Ovary (tissue), 9 donors: Measurements from ENCODE around the gene APOE. TPM values are rescaled to one million over a fixed set of nuclear protein-coding genes. Genes with fewer than 3 reads are reported as not detected.

Experiments used
- DNase-seq, 5 donors: peaks; one replicate each; pipeline ENCODE4 v3.0.0-alpha.2; 2019 to 2020
- H3K27ac ChIP-seq, 2 donors: fragments of 200-600 bp; one replicate each; pipeline versions ENCODE4 v1.5.1 to v1.8.0; 2019 to 2022
- H3K27me3 ChIP-seq: fragments of 200-600 bp; one replicate; pipeline ENCODE4 v1.8.0; 2022
- H3K36me3 ChIP-seq: fragments of 200-600 bp; sonication (generic); one replicate; pipeline ENCODE4 v1.5.1; 2019
- H3K4me1 ChIP-seq: one replicate; pipeline ENCODE4 v1.8.1; 2013; ENCODE audit warnings: mild to moderate bottlenecking, moderate library complexity; ENCODE audit not compliant: insufficient read depth
- H3K4me3 ChIP-seq: fragments of 200-600 bp; sonication (generic); one replicate; pipeline ENCODE4 v1.5.1; 2017
- H3K9me3 ChIP-seq, 2 donors: fragments of 200-600 bp in 1 of 2; sonication (generic) in 1 of 2; one replicate each; pipeline versions ENCODE4 v1.5.1 to v1.8.1; 2013 to 2019; ENCODE audit warnings: mild to moderate bottlenecking in 1 of 2, moderate library complexity in 1 of 2
- EP300 ChIP-seq: sonication (generic); formaldehyde crosslinking; IDR thresholded peaks from one replicate; pipeline ENCODE4 v1.6.1; 2017; ENCODE audit warnings: antibody characterized with exemption
- POLR2A ChIP-seq: fragments of 450-650 bp; IDR thresholded peaks from one replicate; pipeline ENCODE4 v1.6.1; 2017; ENCODE audit warnings: antibody characterized with exemption, mild to moderate bottlenecking, moderate library complexity
- WGBS, 3 donors: extraction: QIAGEN DNeasy Blood & Tissue Kit in 1 of 3; methylation state at CpG; one replicate each; pipeline versions ENCODE4 v1.1.5 to v1.1.7; 2013 to 2017; 5-methylcytosine and 5-hydroxymethylcytosine counted together
- intact Hi-C, 4 donors: fragments of 100-400 bp; cut with DNase I; formaldehyde crosslinking; loops; one replicate each; pipeline versions ENCODE4 v1.11.0 to v1.15.1; 2022 to 2023
- polyA plus RNA-seq, 2 donors: library from polyadenylated mRNA; stranded (reverse); fragments of 200-250 nt in 1 of 2; fragments of 350-450 nt in 1 of 2; fragmentation: Illumina TruSeq in 1 of 2; extraction: RNeasy Lipid Tissue Mini Kit (QIAGEN cat#74804) in 1 of 2; gene quantifications; one replicate each; pipeline ENCODE4 v1.2.3, GENCODE V29; 2013 to 2014
- total RNA-seq, 7 donors: library from RNA; depleted of rRNA in 2 of 7; stranded (reverse); fragments of >200 nt in 2 of 7; fragmentation: NEBNext Ultra II Directional in 3 of 7; extraction: Animal tissue kit (Norgen Biotek cat#: 25700) in 3 of 7; gene quantifications; one replicate each; pipeline versions ENCODE4 v1.1.0 to v1.2.4, GENCODE V29; 2016 to 2023
- TF ChIP-seq, protein P1 (sequence below), 3 donors: fragments of 450-650 bp in 2 of 3; fragments of 200-600 bp in 1 of 3; IDR thresholded peaks; one replicate each; pipeline versions ENCODE4 v1.5.1 to v1.8.0; 2016 to 2022; ENCODE audit warnings: antibody characterized with exemption in 3 of 3, mild to moderate bottlenecking in 1 of 3
- donor health status: DM: no; HTN: no; CAD: no; lungs with moderate emphysema.
- donor health status: DM: no; HTN: no; CAD: no.
- donor health status: Bipolar disorder and iron deficiency.
- donor health status: DM: yes; HTN: yes; CAD: no.
- donor health status: DM: no; HTN: no; CAD: no.
- donor health status: DM: yes; HTN: yes; CAD: no.

APOE gene
- total and polyA plus RNA-seq, 9 donors = 124 to 934 (median 455) TPM

- Histone ChIP-seq H3K9me3 (no peaks in the 10 kb centered on the region), H3K4me1 (peaks cover 4% of the 10 kb centered on the region), H3K27me3 (no peaks in the 10 kb centered on the region), H3K36me3 (no peaks in the 10 kb centered on the region), H3K4me3 (no peak overlapping the region), H3K27ac (no peak overlapping the region)
- no peak for DNase-seq
- intact Hi-C loops = no loop called here
- 38 to 61% (median 42%) methylated on average over 22 of the region's 22 CpGs for WGBS, 3 donors
- TF ChIP-seq EP300 = no peak
- TF ChIP-seq, protein P1, sequence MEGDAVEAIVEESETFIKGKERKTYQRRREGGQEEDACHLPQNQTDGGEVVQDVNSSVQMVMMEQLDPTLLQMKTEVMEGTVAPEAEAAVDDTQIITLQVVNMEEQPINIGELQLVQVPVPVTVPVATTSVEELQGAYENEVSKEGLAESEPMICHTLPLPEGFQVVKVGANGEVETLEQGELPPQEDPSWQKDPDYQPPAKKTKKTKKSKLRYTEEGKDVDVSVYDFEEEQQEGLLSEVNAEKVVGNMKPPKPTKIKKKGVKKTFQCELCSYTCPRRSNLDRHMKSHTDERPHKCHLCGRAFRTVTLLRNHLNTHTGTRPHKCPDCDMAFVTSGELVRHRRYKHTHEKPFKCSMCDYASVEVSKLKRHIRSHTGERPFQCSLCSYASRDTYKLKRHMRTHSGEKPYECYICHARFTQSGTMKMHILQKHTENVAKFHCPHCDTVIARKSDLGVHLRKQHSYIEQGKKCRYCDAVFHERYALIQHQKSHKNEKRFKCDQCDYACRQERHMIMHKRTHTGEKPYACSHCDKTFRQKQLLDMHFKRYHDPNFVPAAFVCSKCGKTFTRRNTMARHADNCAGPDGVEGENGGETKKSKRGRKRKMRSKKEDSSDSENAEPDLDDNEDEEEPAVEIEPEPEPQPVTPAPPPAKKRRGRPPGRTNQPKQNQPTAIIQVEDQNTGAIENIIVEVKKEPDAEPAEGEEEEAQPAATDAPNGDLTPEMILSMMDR (IDR thresholded peaks at IDR 0.05) = no peak
- no peak for TF ChIP-seq POLR2A
Measured at GRCh38 chr19:44875666-44876451, 29.7 kb upstream of the APOE start.

- TF ChIP-seq POLR2A = no peak
- TF ChIP-seq EP300 = no peak
- TF ChIP-seq, protein P1 (IDR thresholded peaks at IDR 0.05) = no peak
- DNase-seq = no peak
- no peaks in the 10 kb centered on the region for H3K27me3 ChIP-seq
- 58 to 69% (median 63%) methylated on average over 5 of the region's 5 CpGs for WGBS, 3 donors
- H3K9me3 ChIP-seq = no peaks in the 10 kb centered on the region
- H3K4me1 ChIP-seq = peaks cover 4% of the 10 kb centered on the region
- no peaks in the 10 kb centered on the region for H3K36me3 ChIP-seq
- H3K27ac ChIP-seq = no peak overlapping the region
- no peak overlapping the region for H3K4me3 ChIP-seq
- intact Hi-C loops = no loop called here
Measured at GRCh38 chr19:44876930-44877535, 28.6 kb upstream of the APOE start.

GRCh38 chr19:44878120-44878865, 27.3 kb upstream of the APOE start:
- Histone ChIP-seq H3K4me3 (no peak overlapping the region), H3K27ac (no peak overlapping the region), H3K36me3 (no peaks in the 10 kb centered on the region), H3K4me1 (peaks cover 4% of the 10 kb centered on the region), H3K27me3 (no peaks in the 10 kb centered on the region), H3K9me3 (no peaks in the 10 kb centered on the region)
- DNase-seq = no peak
- 69 to 73% (median 71%) methylated on average over 26 of the region's 26 CpGs for WGBS, 3 donors
- TF ChIP-seq EP300 = no peak
- TF ChIP-seq POLR2A = no peak
- TF ChIP-seq, protein P1 (IDR thresholded peaks at IDR 0.05) = no peak
- intact Hi-C loops = no loop called here

DNA sequence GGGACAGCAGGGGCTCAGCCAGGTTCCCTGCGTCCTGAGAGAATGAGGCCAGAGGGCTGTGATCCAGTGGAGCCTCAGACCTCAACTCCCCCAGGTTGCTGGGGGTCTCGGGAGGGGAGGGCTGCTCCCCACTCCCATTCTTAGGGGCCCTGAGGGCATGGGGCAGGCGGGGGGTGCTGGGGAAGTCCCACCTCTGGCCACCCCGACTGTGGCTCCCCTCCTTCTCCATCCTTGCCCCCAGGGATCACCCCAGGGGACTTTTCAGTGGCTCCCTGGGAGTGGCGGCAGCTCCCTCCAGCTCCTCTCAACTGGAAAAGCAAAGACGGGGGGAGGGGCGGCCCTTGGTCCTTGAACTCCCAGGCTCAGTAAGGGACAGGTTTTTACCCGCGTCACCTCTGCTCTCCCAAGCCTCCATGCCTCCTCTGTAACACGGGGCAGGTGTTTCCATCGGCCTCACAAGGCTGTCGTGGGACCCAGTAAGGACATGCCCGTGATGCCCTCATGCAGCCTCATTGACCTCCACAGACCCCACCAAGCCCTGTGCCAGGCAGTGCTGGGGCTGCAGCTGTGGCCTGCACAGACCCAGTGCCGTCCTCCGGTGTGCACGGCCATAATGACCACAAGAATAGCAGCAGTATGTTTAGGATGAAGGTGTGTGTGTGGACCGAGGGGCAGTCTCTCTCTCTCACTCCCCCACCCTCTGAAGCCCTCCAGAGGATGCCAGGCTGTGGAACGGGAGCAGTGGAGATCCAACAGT, 26.1 kb upstream of the APOE start:
- no peak for TF ChIP-seq EP300
- TF ChIP-seq, protein P1 (IDR thresholded peaks at IDR 0.05) = no peak
- no peak for TF ChIP-seq POLR2A
- intact Hi-C loops = no loop called here
- Histone ChIP-seq H3K9me3 (no peaks in the 10 kb centered on the region), H3K4me1 (peaks cover 4% of the 10 kb centered on the region), H3K36me3 (no peaks in the 10 kb centered on the region), H3K4me3 (no peak overlapping the region), H3K27ac (no peak overlapping the region), H3K27me3 (no peaks in the 10 kb centered on the region)
- DNase-seq = no peak
- 68 to 78% (median 70%) methylated on average over 17 to 18 of the region's 18 CpGs for WGBS, 3 donors
